DND-41 (cell line): ENCODE measurements around the gene TMTC2.

Experiments used
- ATAC-seq: fragments of 200-7000 bp; cut with Tn5 transposase; 3 replicates; pipeline ENCODE4 v1.9.1; 2021; ENCODE audit warnings: low read depth; ENCODE audit not compliant: insufficient read depth
- DNase-seq: peaks from one replicate; pipeline ENCODE4 v3.0.0-alpha.2; 2020
- H2AFZ ChIP-seq: 2 replicates; pipeline ENCODE4 v1.6.0; 2012; ENCODE audit warnings: low read depth, low read length
- H3K27ac ChIP-seq: 2 replicates; pipeline ENCODE4 v1.5.1; 2012; ENCODE audit warnings: low read length, inconsistent platforms
- H3K27me3 ChIP-seq: fragments of 200-600 bp; sonication (generic); 2 replicates; pipeline ENCODE4 v1.6.0; 2012; ENCODE audit warnings: low read length, mild to moderate bottlenecking, inconsistent platforms; ENCODE audit not compliant: insufficient read depth, poor library complexity
- H3K36me3 ChIP-seq: 2 replicates; pipeline ENCODE4 v1.5.1; 2012; ENCODE audit warnings: low read length, inconsistent platforms; ENCODE audit not compliant: insufficient read depth
- H3K4me1 ChIP-seq: 2 replicates; pipeline ENCODE4 v1.5.1; 2012; ENCODE audit warnings: mild to moderate bottlenecking, low read length; ENCODE audit not compliant: insufficient read depth
- H3K4me2 ChIP-seq: 2 replicates; pipeline ENCODE4 v1.6.0; 2012; ENCODE audit warnings: mild to moderate bottlenecking, moderate library complexity, low read length, inconsistent platforms; ENCODE audit not compliant: insufficient read depth
- H3K4me3 ChIP-seq, 2 experiments: fragments of 200-600 bp in 1 of 2; shearing (Covaris generic) in 1 of 2; 2 replicates each; pipeline ENCODE4 v1.5.1; 2012 to 2016; ENCODE audit warnings: inconsistent platforms in 2 of 2, low read length in 2 of 2, mild to moderate bottlenecking in 2 of 2, low read depth in 1 of 2, moderate library complexity in 1 of 2
- H3K79me2 ChIP-seq: 2 replicates; pipeline ENCODE4 v1.6.0; 2012; ENCODE audit warnings: low read length, inconsistent platforms; ENCODE audit not compliant: insufficient read depth
- H3K9ac ChIP-seq: 2 replicates; pipeline ENCODE4 v1.6.0; 2012; ENCODE audit warnings: low read depth, mild to moderate bottlenecking, inconsistent platforms, low read length, moderate library complexity
- H3K9me3 ChIP-seq: 2 replicates; pipeline ENCODE4 v1.5.1; 2012; ENCODE audit warnings: low read length, moderate library complexity, mild to moderate bottlenecking, inconsistent platforms; ENCODE audit not compliant: insufficient read depth, severe bottlenecking
- H4K20me1 ChIP-seq: 2 replicates; pipeline ENCODE4 v1.6.0; 2012; ENCODE audit warnings: low read length; ENCODE audit not compliant: insufficient read depth
- CTCF ChIP-seq: IDR thresholded peaks from 2 replicates; pipeline ENCODE4 v1.5.1; 2012; ENCODE audit warnings: borderline replicate concordance, low read length, moderate library complexity, mild to moderate bottlenecking; ENCODE audit not compliant: poor library complexity, severe bottlenecking; ENCODE audit errors: extremely low read depth
- EZH2 ChIP-seq: IDR thresholded peaks from 3 replicates; pipeline ENCODE4 v1.6.1; 2012; ENCODE audit warnings: borderline replicate concordance, low read depth, mild to moderate bottlenecking, moderate library complexity, low read length, inconsistent platforms; ENCODE audit not compliant: severe bottlenecking

Gene TMTC2

DNA sequence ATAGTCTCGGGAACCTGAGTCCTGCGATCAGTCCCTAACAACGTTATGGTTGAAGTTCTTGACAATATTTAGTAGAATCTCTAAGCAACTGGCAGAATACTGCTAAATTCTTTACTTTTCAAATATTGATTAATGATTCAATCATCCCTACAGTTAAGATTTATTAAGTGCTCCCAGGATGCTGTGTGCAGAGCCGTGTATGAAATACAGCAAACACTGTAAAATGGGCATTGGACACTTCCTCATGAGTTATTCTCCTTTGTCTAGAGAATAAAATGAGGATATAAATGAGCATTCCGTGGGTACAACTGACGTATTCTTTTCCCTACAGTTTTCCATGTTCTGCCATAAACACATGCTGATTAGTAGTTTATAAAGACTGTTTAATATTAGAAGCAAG lies 372.4 kb downstream of the TMTC2 start:
- Histone ChIP-seq H3K27ac (no peak overlapping the region), H4K20me1 (no peaks in the 10 kb centered on the region), H2AFZ (no peak overlapping the region), H3K4me3 (no peak overlapping the region), H3K79me2 (no peaks in the 10 kb centered on the region), H3K9ac (no peak overlapping the region), H3K36me3 (no peaks in the 10 kb centered on the region), H3K27me3 (no peaks in the 10 kb centered on the region), H3K4me1 (no peaks in the 10 kb centered on the region), H3K9me3 (no peaks in the 10 kb centered on the region), H3K4me2 (no peak overlapping the region)
- TF ChIP-seq EZH2 (no peak), CTCF (no peak)
- no peak for DNase-seq
- ATAC-seq: no peak

GRCh38 chr12:83065562-83065961 lies 378.9 kb downstream of the TMTC2 start:
- H3K36me3 ChIP-seq: no peaks in the 10 kb centered on the region
- ATAC-seq: no peak

DNA sequence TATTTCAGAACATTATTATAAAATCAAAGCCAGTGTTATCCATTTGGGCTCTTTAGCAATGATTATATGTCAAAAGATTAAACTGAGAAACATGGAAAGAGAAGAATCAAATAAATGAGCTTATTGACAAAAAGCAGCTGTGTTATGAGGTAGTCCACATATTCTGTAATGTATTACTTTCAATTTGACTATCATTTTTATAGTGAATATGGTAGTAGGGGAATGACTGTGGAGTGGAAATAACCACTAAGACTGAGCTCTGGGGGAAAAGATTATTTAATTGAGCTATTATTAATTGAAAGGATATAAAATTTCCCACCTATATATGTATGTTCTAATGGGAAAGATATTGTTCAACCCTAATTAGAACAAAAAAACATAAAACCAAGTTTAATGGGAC lies 381.3 kb downstream of the TMTC2 start:
- no peak for ATAC-seq
- H2AFZ ChIP-seq: no peak overlapping the region

More at GRCh38 chr12:83065562-83065961, 378.9 kb downstream of the TMTC2 start:
- no peak overlapping the region for H2AFZ ChIP-seq
- TF ChIP-seq CTCF: no peak
- TF ChIP-seq EZH2: no peak
- H3K4me2 ChIP-seq: no peak overlapping the region
- H3K27me3 ChIP-seq: no peaks in the 10 kb centered on the region
- H4K20me1 ChIP-seq: no peaks in the 10 kb centered on the region
- H3K9me3 ChIP-seq: no peaks in the 10 kb centered on the region
- no peaks in the 10 kb centered on the region for H3K79me2 ChIP-seq
- H3K9ac ChIP-seq: no peak overlapping the region
- no peak overlapping the region for H3K4me3 ChIP-seq
- DNase-seq: no peak
- no peaks in the 10 kb centered on the region for H3K4me1 ChIP-seq
- no peak overlapping the region for H3K27ac ChIP-seq

More for the DNA sequence above, 381.3 kb downstream of the TMTC2 start:
- DNase-seq: no peak
- no peak overlapping the region for H3K27ac ChIP-seq
- H3K4me1 ChIP-seq: no peaks in the 10 kb centered on the region
- no peaks in the 10 kb centered on the region for H3K36me3 ChIP-seq
- no peak overlapping the region for H3K4me2 ChIP-seq
- H3K79me2 ChIP-seq: no peaks in the 10 kb centered on the region
- H3K9me3 ChIP-seq: no peaks in the 10 kb centered on the region
- no peaks in the 10 kb centered on the region for H4K20me1 ChIP-seq
- no peaks in the 10 kb centered on the region for H3K27me3 ChIP-seq
- no peak overlapping the region for H3K4me3 ChIP-seq
- no peak overlapping the region for H3K9ac ChIP-seq
- TF ChIP-seq CTCF: no peak
- no peak for TF ChIP-seq EZH2
